Measurements from ENCODE around the gene UCHL1. TPM values are rescaled to one million over a fixed set of nuclear protein-coding genes. Genes with fewer than 3 reads are reported as not detected.

UCHL1 gene
- total RNA-seq, 4 donors from 2014 or later: 9.8 to 43.0 (median 39.6) TPM

DNA sequence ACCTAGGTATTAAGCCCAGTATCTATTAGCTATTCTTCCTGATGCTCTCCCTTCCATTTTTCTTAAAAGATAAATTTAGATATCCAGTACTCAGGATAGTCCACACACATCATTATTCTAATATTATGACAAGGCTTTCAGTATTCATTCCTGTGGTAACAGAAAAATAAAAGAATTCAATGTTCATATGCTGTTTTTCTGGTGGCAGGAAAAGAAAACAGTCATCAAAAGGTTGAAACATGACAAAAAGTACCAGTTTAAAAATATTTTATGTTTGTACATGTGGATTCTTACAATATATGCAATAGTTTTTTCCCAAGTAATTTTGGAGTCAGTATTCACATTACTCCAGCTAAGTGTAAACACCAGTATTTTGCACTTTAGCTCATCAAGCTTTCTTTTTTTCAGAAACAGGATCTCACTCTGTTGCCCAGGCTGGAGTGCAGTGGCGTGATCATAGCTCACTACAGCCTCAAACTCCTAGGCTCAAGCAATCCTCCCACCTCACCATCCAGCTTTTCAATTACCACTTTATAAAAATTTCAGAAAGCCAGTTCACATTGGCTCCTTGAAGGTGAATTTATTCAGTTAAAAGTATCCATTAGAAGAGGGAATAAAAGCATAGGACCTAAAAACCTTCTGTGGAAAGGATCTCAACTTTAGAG lies 44.6 kb upstream of the UCHL1 start:
- WGBS, 2 donors (ENCODE audit: low coverage in 1 of 2): 60 to 94% methylated on average over 1 of the region's 1 CpG
- no peak overlapping the region for H3K27ac ChIP-seq
- H3K36me3 ChIP-seq: no peaks in the 10 kb centered on the region
- ATAC-seq: no peak
- TF ChIP-seq POLR2A (IDR thresholded peaks at IDR 0.05) (no peak), POLR2AphosphoS5 (IDR thresholded peaks at IDR 0.05) (no peak), EP300 (IDR thresholded peaks at IDR 0.05) (no peak)
- TF ChIP-seq, protein P1, sequence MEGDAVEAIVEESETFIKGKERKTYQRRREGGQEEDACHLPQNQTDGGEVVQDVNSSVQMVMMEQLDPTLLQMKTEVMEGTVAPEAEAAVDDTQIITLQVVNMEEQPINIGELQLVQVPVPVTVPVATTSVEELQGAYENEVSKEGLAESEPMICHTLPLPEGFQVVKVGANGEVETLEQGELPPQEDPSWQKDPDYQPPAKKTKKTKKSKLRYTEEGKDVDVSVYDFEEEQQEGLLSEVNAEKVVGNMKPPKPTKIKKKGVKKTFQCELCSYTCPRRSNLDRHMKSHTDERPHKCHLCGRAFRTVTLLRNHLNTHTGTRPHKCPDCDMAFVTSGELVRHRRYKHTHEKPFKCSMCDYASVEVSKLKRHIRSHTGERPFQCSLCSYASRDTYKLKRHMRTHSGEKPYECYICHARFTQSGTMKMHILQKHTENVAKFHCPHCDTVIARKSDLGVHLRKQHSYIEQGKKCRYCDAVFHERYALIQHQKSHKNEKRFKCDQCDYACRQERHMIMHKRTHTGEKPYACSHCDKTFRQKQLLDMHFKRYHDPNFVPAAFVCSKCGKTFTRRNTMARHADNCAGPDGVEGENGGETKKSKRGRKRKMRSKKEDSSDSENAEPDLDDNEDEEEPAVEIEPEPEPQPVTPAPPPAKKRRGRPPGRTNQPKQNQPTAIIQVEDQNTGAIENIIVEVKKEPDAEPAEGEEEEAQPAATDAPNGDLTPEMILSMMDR (IDR thresholded peaks at IDR 0.05): no peak
- no peaks in the 10 kb centered on the region for H3K27me3 ChIP-seq
- H3K4me1 ChIP-seq: peaks cover 0 to 78% (median 3%) of the 10 kb centered on the region in 3 donors
- H3K4me3 ChIP-seq: peak overlapping the region; percentile 54 to 90
- no peaks in the 10 kb centered on the region for H3K9me3 ChIP-seq

DNA sequence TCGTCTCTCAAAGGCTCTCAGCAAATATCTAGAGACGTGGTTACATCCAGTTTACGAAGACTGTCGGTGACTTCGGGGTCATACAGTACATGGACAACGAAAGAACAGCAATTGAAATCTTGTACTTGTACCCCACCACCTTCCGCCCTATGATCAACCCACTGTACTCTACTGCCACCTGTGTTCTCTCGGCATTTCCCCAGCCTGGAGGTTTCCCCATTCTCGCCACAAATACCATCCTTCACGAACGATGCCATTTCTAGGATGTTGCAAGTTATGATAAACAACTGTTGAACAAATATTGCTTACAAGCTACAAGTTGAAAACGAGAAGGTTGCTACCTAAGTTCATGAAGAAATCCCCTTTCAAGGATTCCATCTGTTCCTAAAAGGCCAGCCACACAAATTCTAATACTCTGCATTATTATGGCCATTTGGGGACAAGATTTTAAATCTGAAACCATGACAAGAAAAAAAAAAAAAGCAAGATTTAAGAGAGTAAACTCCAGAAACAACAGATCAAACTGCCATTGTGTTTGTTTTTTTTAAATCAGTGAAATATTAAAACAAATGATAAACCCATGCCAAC lies 44.0 kb upstream of the UCHL1 start:
- H3K27ac ChIP-seq: peak overlapping the region in 1 of 4 donors; percentile 89
- ATAC-seq: no peak

DNA sequence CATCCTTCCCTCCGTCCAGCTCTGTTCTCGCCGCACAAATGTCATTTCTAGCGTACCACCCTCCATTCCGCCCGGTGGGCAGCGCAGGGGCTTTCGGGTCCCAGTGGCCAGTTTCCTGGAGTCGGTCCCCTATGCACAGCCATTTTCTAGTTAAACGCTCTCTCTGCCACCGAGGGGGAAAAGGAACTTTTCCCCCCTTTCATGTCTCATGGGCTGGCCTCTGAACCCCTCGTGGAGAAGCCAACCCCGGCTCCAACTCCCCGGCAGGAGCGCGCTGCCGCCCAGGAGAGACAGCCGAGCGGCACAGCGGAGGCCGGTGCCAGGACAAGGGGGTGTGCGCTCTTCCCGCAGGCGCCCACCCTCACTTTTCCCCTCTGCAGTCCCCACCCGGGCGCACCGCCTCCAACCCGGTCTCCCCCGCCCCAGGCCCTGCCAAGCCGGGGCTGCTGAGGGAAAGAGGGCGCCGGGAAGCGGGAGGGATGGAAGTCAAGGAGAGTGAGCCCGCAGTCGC lies 43.0 kb upstream of the UCHL1 start:
- no peak for TF ChIP-seq POLR2AphosphoS5 (IDR thresholded peaks at IDR 0.05)
- no peak for TF ChIP-seq EP300 (IDR thresholded peaks at IDR 0.05)
- TF ChIP-seq POLR2A (IDR thresholded peaks at IDR 0.05): no peak
- TF ChIP-seq, protein P1 (IDR thresholded peaks at IDR 0.05): no peak
- H3K4me1 ChIP-seq: peaks cover 0 to 64% (median 3%) of the 10 kb centered on the region in 3 donors
- H3K4me3 ChIP-seq: peak overlapping the region; percentile 54 to 90
- peak overlapping the region; percentile 4 to 92 (median 82) for H3K27ac ChIP-seq
- no peaks in the 10 kb centered on the region for H3K9me3 ChIP-seq
- H3K27me3 ChIP-seq: no peaks in the 10 kb centered on the region
- WGBS, 2 donors (ENCODE audit: low coverage in 1 of 2): 3% methylated on average over 8 of the region's 35 CpGs; no CpG with 5 or more reads in 1 of the 2 donors
- no peaks in the 10 kb centered on the region for H3K36me3 ChIP-seq
- ATAC-seq: peak; percentile 1

More for the DNA sequence above, 44.0 kb upstream of the UCHL1 start:
- TF ChIP-seq, protein P1 (IDR thresholded peaks at IDR 0.05): peak; percentile 46 to 81 (median 60)
- no peak for TF ChIP-seq EP300 (IDR thresholded peaks at IDR 0.05)
- peak; percentile 30 for TF ChIP-seq POLR2AphosphoS5 (IDR thresholded peaks at IDR 0.05)
- Histone ChIP-seq H3K9me3 (no peaks in the 10 kb centered on the region), H3K27me3 (no peaks in the 10 kb centered on the region), H3K36me3 (no peaks in the 10 kb centered on the region), H3K4me1 (peaks cover 0 to 74% (median 3%) of the 10 kb centered on the region in 3 donors), H3K4me3 (peak overlapping the region; percentile 54 to 90)
- 20 to 28% methylated on average over 12 of the region's 12 CpGs for WGBS, 2 donors (ENCODE audit: low coverage in 1 of 2)

DNA sequence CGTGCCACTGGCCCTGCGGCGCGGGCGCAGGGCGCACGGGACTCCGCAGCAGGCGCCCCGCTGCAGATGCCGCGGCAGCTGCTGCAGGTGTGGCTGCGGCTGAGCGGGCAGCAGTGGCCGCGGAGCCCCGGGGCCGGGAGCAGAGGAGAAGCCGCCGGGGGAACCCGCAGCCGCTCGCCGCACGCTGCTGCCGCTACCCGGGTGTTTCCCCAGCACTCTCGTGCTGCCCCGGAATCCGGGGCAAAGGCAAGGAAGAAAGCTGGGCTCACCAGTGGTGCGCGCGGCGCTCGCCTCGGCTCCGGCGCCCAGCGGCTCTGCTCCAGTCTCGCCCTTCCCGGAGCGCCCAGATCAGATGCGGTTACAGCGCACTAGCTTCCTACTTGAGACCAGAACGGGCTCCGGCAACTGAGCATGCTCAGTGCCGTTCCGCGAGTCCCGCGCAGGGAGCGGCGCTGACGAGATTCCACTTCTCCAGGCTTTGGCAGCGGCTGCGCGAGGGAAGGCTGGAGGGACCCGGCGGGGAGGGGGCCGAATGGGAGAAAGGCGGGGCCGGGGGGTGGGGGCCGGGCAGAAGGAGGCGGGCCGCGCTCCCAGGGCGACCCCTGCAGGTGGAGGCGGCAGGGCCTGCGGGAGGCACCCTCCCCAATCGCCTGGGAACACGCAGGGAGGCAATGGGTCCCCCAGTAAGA lies 42.4 kb upstream of the UCHL1 start, which contains the start of gene APBB2:
Gene APBB2, minus strand, starts transcription at position 407 of the 689 bp plus-strand sequence. CDS start 181,288 bp downstream, outside the sequence.
- Histone ChIP-seq H3K4me3 (peak within 1 kb of the TSS; percentile 54 to 90), H3K9me3 (no peaks in the 10 kb centered on the region), H3K4me1 (peaks cover 0 to 59% (median 3%) of the 10 kb centered on the region in 3 donors), H3K27ac (peak within 1 kb of the TSS; percentile 4 to 92 (median 82)), H3K36me3 (no peaks in the 10 kb centered on the region), H3K27me3 (no peaks in the 10 kb centered on the region)
- no peak for TF ChIP-seq EP300 (IDR thresholded peaks at IDR 0.05)
- TF ChIP-seq, protein P1 (IDR thresholded peaks at IDR 0.05): peak; percentile 42 to 96 (median 72)
- peak; percentile 36 to 75 for TF ChIP-seq POLR2A (IDR thresholded peaks at IDR 0.05)
- peak; percentile 84 for TF ChIP-seq POLR2AphosphoS5 (IDR thresholded peaks at IDR 0.05)
- peak; percentile 93 for ATAC-seq
- 1% methylated on average over 14 of the region's 71 CpGs; no CpG with 5 or more reads in 1 of the 2 donors for WGBS, 2 donors (ENCODE audit: low coverage in 1 of 2)
